Fibroblast of lung (primary cell): ENCODE measurements around the gene PIEZO2.

Experiments used
- CTCF ChIP-seq, 2 donors: IDR thresholded peaks in 1 of 2; conservative IDR thresholded peaks in 1 of 2; 1 replicate in 1 of 2; 2 replicates in 1 of 2; pipeline ENCODE4 v1.5.1; 2011 to 2012; ENCODE audit warnings: low read length in 2 of 2, control low read depth in 1 of 2, inconsistent platforms in 1 of 2, low read depth in 1 of 2, mild to moderate bottlenecking in 1 of 2
- EZH2 ChIP-seq: IDR thresholded peaks from 2 replicates; pipeline ENCODE4 v1.5.1; 2012; ENCODE audit warnings: low read length, control low read depth, mild to moderate bottlenecking; ENCODE audit errors: missing control alignments

DNA sequence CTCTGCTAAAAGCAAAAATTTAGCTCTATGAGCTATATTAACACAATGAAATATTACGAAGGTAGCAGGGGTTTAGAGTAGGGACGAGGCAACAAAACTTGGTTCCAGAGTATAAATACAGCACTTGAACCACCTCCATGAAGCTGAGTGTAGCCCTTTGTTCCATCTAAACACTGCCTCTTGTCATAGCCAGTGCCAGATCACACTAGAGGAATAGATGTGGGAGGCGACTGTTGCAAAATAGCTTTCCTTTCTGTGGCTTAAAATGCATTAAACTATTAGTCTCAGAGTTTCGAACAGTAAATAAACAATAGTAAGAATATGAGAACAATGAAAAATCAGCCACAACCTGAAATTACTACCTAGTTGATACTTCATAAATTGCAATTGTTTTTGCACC, 29.8 kb downstream of the PIEZO2 start:
- TF ChIP-seq EZH2 (no peak), CTCF (conservative IDR thresholded peaks at IDR 0.05 in 1 of 2, IDR thresholded peaks at IDR 0.05 in 1 of 2; ENCODE audit: low read depth in 1 of 2, low read length in 2 of 2) (no peak)
